GM20000 (cell line): Measurements from ENCODE around the gene PIMREG.

Experiments
- DNase-seq: peaks from one replicate; pipeline ENCODE4 v3.0.0; 2012; ENCODE audit warnings: low spot score
- CTCF ChIP-seq: IDR thresholded peaks from 2 replicates; pipeline ENCODE4 v1.5.1; 2012; ENCODE audit warnings: mild to moderate bottlenecking, control low read depth; ENCODE audit errors: extremely low read depth, missing control alignments

The PIMREG gene

GRCh38 chr17:6491071-6491700, 46.9 kb downstream of the PIMREG start:
- no peak for TF ChIP-seq CTCF
- no peak for DNase-seq

- no peak for TF ChIP-seq CTCF
- no peak for DNase-seq
These were observed 48.8 kb downstream of the PIMREG start for GRCh38 chr17:6492892-6493674.

GRCh38 chr17:6494239-6494941, 50.1 kb downstream of the PIMREG start:
- no peak for DNase-seq

GRCh38 chr17:6495450-6496115, 51.3 kb downstream of the PIMREG start:
- DNase-seq, result no peak
- no peak for TF ChIP-seq CTCF

More at GRCh38 chr17:6494239-6494941, 50.1 kb downstream of the PIMREG start:
- TF ChIP-seq CTCF, result no peak

- TF ChIP-seq CTCF, result no peak
- peak; percentile 39 for DNase-seq
These were observed 51.8 kb downstream of the PIMREG start for GRCh38 chr17:6496116-6496481.

GRCh38 chr17:6496640-6497441, 52.6 kb downstream of the PIMREG start:
- DNase-seq, result no peak
- TF ChIP-seq CTCF, result no peak
